ENCODE measurements around the gene PTPN14.

Gene PTPN14

GRCh38 chr1:214372092-214372491 lies 179.3 kb downstream of the PTPN14 start:
- no peak for ATAC-seq (replicated peaks; ENCODE audit: extremely low read depth, poor library complexity, severe bottlenecking)
- H3K36me3 Mint-ChIP-seq (ENCODE audit: insufficient read depth): no peaks in the 10 kb centered on the region

GRCh38 chr1:214370615-214371014 lies 180.8 kb downstream of the PTPN14 start:
- DNase-seq (ENCODE audit: low spot score in 2 of 2): no peak
- ATAC-seq (replicated peaks; ENCODE audit: extremely low read depth, poor library complexity, severe bottlenecking): no peak
- Mint-ChIP-seq H3K9me3 (no peaks in the 10 kb centered on the region), H3K27ac (ENCODE audit: low read depth) (no peak overlapping the region), H3K27me3 (peaks cover 43% of the 10 kb centered on the region), H3K4me1 (no peaks in the 10 kb centered on the region), H3K36me3 (ENCODE audit: insufficient read depth) (no peaks in the 10 kb centered on the region), H3K4me3 (no peak overlapping the region)

More at GRCh38 chr1:214372092-214372491, 179.3 kb downstream of the PTPN14 start:
- peaks cover 33% of the 10 kb centered on the region for H3K27me3 Mint-ChIP-seq
- no peaks in the 10 kb centered on the region for H3K9me3 Mint-ChIP-seq
- DNase-seq (ENCODE audit: low spot score in 2 of 2): no peak
- H3K27ac Mint-ChIP-seq (ENCODE audit: low read depth): no peak overlapping the region
- no peaks in the 10 kb centered on the region for H3K4me1 Mint-ChIP-seq
- H3K4me3 Mint-ChIP-seq: no peak overlapping the region

GRCh38 chr1:214369364-214369763 lies 182.0 kb downstream of the PTPN14 start:
- no peak overlapping the region for H3K27ac Mint-ChIP-seq (ENCODE audit: low read depth)
- no peak overlapping the region for H3K4me3 Mint-ChIP-seq
- peaks cover 56% of the 10 kb centered on the region for H3K27me3 Mint-ChIP-seq

GRCh38 chr1:214367841-214368240 lies 183.6 kb downstream of the PTPN14 start:
- H3K36me3 Mint-ChIP-seq (ENCODE audit: insufficient read depth): no peaks in the 10 kb centered on the region
- H3K27me3 Mint-ChIP-seq: peaks cover 71% of the 10 kb centered on the region
- H3K27ac Mint-ChIP-seq (ENCODE audit: low read depth): no peak overlapping the region
- no peaks in the 10 kb centered on the region for H3K9me3 Mint-ChIP-seq
- H3K4me3 Mint-ChIP-seq: no peak overlapping the region
- H3K4me1 Mint-ChIP-seq: no peaks in the 10 kb centered on the region
- ATAC-seq (replicated peaks; ENCODE audit: extremely low read depth, poor library complexity, severe bottlenecking) (no peak), DNase-seq (ENCODE audit: low spot score in 2 of 2) (no peak)

More at GRCh38 chr1:214369364-214369763, 182.0 kb downstream of the PTPN14 start:
- Mint-ChIP-seq H3K4me1 (no peaks in the 10 kb centered on the region), H3K9me3 (no peaks in the 10 kb centered on the region), H3K36me3 (ENCODE audit: insufficient read depth) (no peaks in the 10 kb centered on the region)
- DNase-seq (ENCODE audit: low spot score in 2 of 2) (no peak), ATAC-seq (replicated peaks; ENCODE audit: extremely low read depth, poor library complexity, severe bottlenecking) (no peak)

GRCh38 chr1:214364786-214365295 lies 186.6 kb downstream of the PTPN14 start:
- peaks cover 5% of the 10 kb centered on the region for H3K36me3 Mint-ChIP-seq (ENCODE audit: insufficient read depth)
- no peak overlapping the region for H3K4me3 Mint-ChIP-seq
- no peaks in the 10 kb centered on the region for H3K9me3 Mint-ChIP-seq
- H3K4me1 Mint-ChIP-seq: no peaks in the 10 kb centered on the region
- H3K27me3 Mint-ChIP-seq: peaks cover 77% of the 10 kb centered on the region
- ATAC-seq (replicated peaks; ENCODE audit: extremely low read depth, poor library complexity, severe bottlenecking) (no peak), DNase-seq (ENCODE audit: low spot score in 2 of 2) (no peak)
- H3K27ac Mint-ChIP-seq (ENCODE audit: low read depth): no peak overlapping the region

- no peak overlapping the region for H3K27ac Mint-ChIP-seq (ENCODE audit: low read depth)
- H3K4me1 Mint-ChIP-seq: no peaks in the 10 kb centered on the region
- no peaks in the 10 kb centered on the region for H3K9me3 Mint-ChIP-seq
- H3K36me3 Mint-ChIP-seq (ENCODE audit: insufficient read depth): peaks cover 5% of the 10 kb centered on the region
- no peak for ATAC-seq (replicated peaks; ENCODE audit: extremely low read depth, poor library complexity, severe bottlenecking)
- H3K27me3 Mint-ChIP-seq: peaks cover 72% of the 10 kb centered on the region
- H3K4me3 Mint-ChIP-seq: no peak overlapping the region
- DNase-seq (ENCODE audit: low spot score in 2 of 2): no peak
Observed at GRCh38 chr1:214364386-214364785, 187.0 kb downstream of the PTPN14 start.

- peaks cover 63% of the 10 kb centered on the region for H3K27me3 Mint-ChIP-seq
- ATAC-seq (replicated peaks; ENCODE audit: extremely low read depth, poor library complexity, severe bottlenecking) (no peak), DNase-seq (ENCODE audit: low spot score in 2 of 2) (no peak)
- no peak overlapping the region for H3K27ac Mint-ChIP-seq (ENCODE audit: low read depth)
- H3K36me3 Mint-ChIP-seq (ENCODE audit: insufficient read depth): peaks cover 5% of the 10 kb centered on the region
- no peak overlapping the region for H3K4me3 Mint-ChIP-seq
- no peaks in the 10 kb centered on the region for H3K4me1 Mint-ChIP-seq
- H3K9me3 Mint-ChIP-seq: no peaks in the 10 kb centered on the region
Observed at GRCh38 chr1:214363386-214363785, 188.0 kb downstream of the PTPN14 start.

- H3K4me1 Mint-ChIP-seq: no peaks in the 10 kb centered on the region
- DNase-seq (ENCODE audit: low spot score in 2 of 2): no peak
- H3K36me3 Mint-ChIP-seq (ENCODE audit: insufficient read depth): peaks cover 5% of the 10 kb centered on the region
- H3K27me3 Mint-ChIP-seq: peaks cover 63% of the 10 kb centered on the region
- no peaks in the 10 kb centered on the region for H3K9me3 Mint-ChIP-seq
- no peak overlapping the region for H3K27ac Mint-ChIP-seq (ENCODE audit: low read depth)
- H3K4me3 Mint-ChIP-seq: no peak overlapping the region
- ATAC-seq (replicated peaks; ENCODE audit: extremely low read depth, poor library complexity, severe bottlenecking): no peak
Observed at GRCh38 chr1:214362188-214362882, 189.1 kb downstream of the PTPN14 start.

- H3K4me3 Mint-ChIP-seq: no peak overlapping the region
Observed at GRCh38 chr1:214361636-214362035, 189.8 kb downstream of the PTPN14 start.

GRCh38 chr1:214360525-214361164 lies 190.8 kb downstream of the PTPN14 start:
- peaks cover 5% of the 10 kb centered on the region for H3K36me3 Mint-ChIP-seq (ENCODE audit: insufficient read depth)
- ATAC-seq (replicated peaks; ENCODE audit: extremely low read depth, poor library complexity, severe bottlenecking) (no peak), DNase-seq (ENCODE audit: low spot score in 2 of 2) (no peak)
- no peaks in the 10 kb centered on the region for H3K9me3 Mint-ChIP-seq
- no peak overlapping the region for H3K27ac Mint-ChIP-seq (ENCODE audit: low read depth)
- no peak overlapping the region for H3K4me3 Mint-ChIP-seq
- no peaks in the 10 kb centered on the region for H3K4me1 Mint-ChIP-seq
- peaks cover 53% of the 10 kb centered on the region for H3K27me3 Mint-ChIP-seq

More at GRCh38 chr1:214361636-214362035, 189.8 kb downstream of the PTPN14 start:
- H3K36me3 Mint-ChIP-seq (ENCODE audit: insufficient read depth): peaks cover 5% of the 10 kb centered on the region
- no peaks in the 10 kb centered on the region for H3K4me1 Mint-ChIP-seq
- no peak overlapping the region for H3K27ac Mint-ChIP-seq (ENCODE audit: low read depth)
- ATAC-seq (replicated peaks; ENCODE audit: extremely low read depth, poor library complexity, severe bottlenecking): no peak
- DNase-seq (ENCODE audit: low spot score in 2 of 2): no peak
- no peaks in the 10 kb centered on the region for H3K9me3 Mint-ChIP-seq
- H3K27me3 Mint-ChIP-seq: peaks cover 63% of the 10 kb centered on the region

GRCh38 chr1:214360116-214360515 lies 191.3 kb downstream of the PTPN14 start:
- Mint-ChIP-seq H3K36me3 (ENCODE audit: insufficient read depth) (peaks cover 5% of the 10 kb centered on the region), H3K27me3 (peaks cover 48% of the 10 kb centered on the region), H3K4me1 (no peaks in the 10 kb centered on the region), H3K4me3 (no peak overlapping the region), H3K27ac (ENCODE audit: low read depth) (no peak overlapping the region), H3K9me3 (no peaks in the 10 kb centered on the region)
- DNase-seq (ENCODE audit: low spot score in 2 of 2): no peak
- no peak for ATAC-seq (replicated peaks; ENCODE audit: extremely low read depth, poor library complexity, severe bottlenecking)

- no peak overlapping the region for H3K27ac Mint-ChIP-seq (ENCODE audit: low read depth)
- ATAC-seq (replicated peaks; ENCODE audit: extremely low read depth, poor library complexity, severe bottlenecking): no peak
- no peaks in the 10 kb centered on the region for H3K27me3 Mint-ChIP-seq
- H3K4me3 Mint-ChIP-seq: no peak overlapping the region
- no peaks in the 10 kb centered on the region for H3K36me3 Mint-ChIP-seq (ENCODE audit: insufficient read depth)
- no peaks in the 10 kb centered on the region for H3K9me3 Mint-ChIP-seq
- no peak for DNase-seq (ENCODE audit: low spot score in 2 of 2)
- H3K4me1 Mint-ChIP-seq: no peaks in the 10 kb centered on the region
Observed at GRCh38 chr1:214354440-214355148, 196.8 kb downstream of the PTPN14 start.
